ENCODE data around the gene SZT2.

The SZT2 gene

GRCh38 chr1:43422995-43423671 lies 33.4 kb downstream of the SZT2 start:
- DNase-seq (ENCODE audit: low read depth) = no peak
- no peak for TF ChIP-seq CTCF (conservative IDR thresholded peaks at IDR 0.05; ENCODE audit: low read depth, low read length)
- H3K4me3 ChIP-seq (ENCODE audit: low read length) = no peak overlapping the region

GRCh38 chr1:43423672-43424550 lies 34.2 kb downstream of the SZT2 start:
- no peak overlapping the region for H3K4me3 ChIP-seq (ENCODE audit: low read length)
- TF ChIP-seq CTCF (conservative IDR thresholded peaks at IDR 0.05; ENCODE audit: low read depth, low read length) = no peak
- DNase-seq (ENCODE audit: low read depth) = no peak

- no peak for TF ChIP-seq CTCF (conservative IDR thresholded peaks at IDR 0.05; ENCODE audit: low read depth, low read length)
- DNase-seq (ENCODE audit: low read depth) = no peak
- H3K4me3 ChIP-seq (ENCODE audit: low read length) = no peak overlapping the region
Measured at GRCh38 chr1:43425045-43425444, 35.3 kb downstream of the SZT2 start.

GRCh38 chr1:43426221-43426620 lies 36.5 kb downstream of the SZT2 start:
- TF ChIP-seq CTCF (conservative IDR thresholded peaks at IDR 0.05; ENCODE audit: low read depth, low read length) = no peak
- no peak for DNase-seq (ENCODE audit: low read depth)
- H3K4me3 ChIP-seq (ENCODE audit: low read length) = no peak overlapping the region

- no peak overlapping the region for H3K4me3 ChIP-seq (ENCODE audit: low read length)
- no peak for DNase-seq (ENCODE audit: low read depth)
- TF ChIP-seq CTCF (conservative IDR thresholded peaks at IDR 0.05; ENCODE audit: low read depth, low read length) = no peak
Measured at GRCh38 chr1:43427524-43427923, 37.8 kb downstream of the SZT2 start.

- H3K4me3 ChIP-seq (ENCODE audit: low read length) = no peak overlapping the region
- no peak for DNase-seq (ENCODE audit: low read depth)
- TF ChIP-seq CTCF (conservative IDR thresholded peaks at IDR 0.05; ENCODE audit: low read depth, low read length) = no peak
Measured at GRCh38 chr1:43427941-43428340, 38.2 kb downstream of the SZT2 start.

- no peak overlapping the region for H3K4me3 ChIP-seq (ENCODE audit: low read length)
- no peak for DNase-seq (ENCODE audit: low read depth)
- no peak for TF ChIP-seq CTCF (conservative IDR thresholded peaks at IDR 0.05; ENCODE audit: low read depth, low read length)
Measured at GRCh38 chr1:43430831-43431230, 41.1 kb downstream of the SZT2 start.

All from retinal pigment epithelial cell (primary cell).